ENCODE results near the gene MPL. TPM values are rescaled to one million over a fixed set of nuclear protein-coding genes. Genes with fewer than 3 reads are reported as not detected.

Gene MPL
- total and polyA plus RNA-seq, 10 of the 15 experiments (the other 5 are each of a cell fraction or from before 2014, with no cell fraction given): not detected

GRCh38 chr1:43402089-43402865 is 64.7 kb downstream of the MPL start:
- H3K4me1 ChIP-seq (ENCODE audit: control insufficient read depth, insufficient read depth, low read length): no peaks in the 10 kb centered on the region
- H3K27me3 ChIP-seq (replicated peaks in 1 of 2; ENCODE audit: control insufficient read depth in 2 of 2, insufficient read depth in 2 of 2, low read length in 1 of 2): no peaks in the 10 kb centered on the region
- ChIA-PET CTCF (no interaction called here), RAD21 (ENCODE audit: unreplicated experiment) (no interaction called here), SMC1A (ENCODE audit: uncharacterized antibody, unreplicated experiment) (no interaction called here), POLR2A (no interaction called here)
- BruUV-seq (replicated peaks): no TSS peak
- peaks cover 4 to 20% of the 10 kb centered on the region in 2 experiments for H3K36me3 ChIP-seq (ENCODE audit: control insufficient read depth in 2 of 2, insufficient read depth in 2 of 2, low read length in 1 of 2)
- no peak overlapping the region for H3K4me2 ChIP-seq (ENCODE audit: control insufficient read depth, insufficient read depth)
- H3K4me3 ChIP-seq: no peak overlapping the region
- H3K9ac ChIP-seq (ENCODE audit: control insufficient read depth, insufficient read depth, low read length): no peak overlapping the region
- H3K27ac ChIP-seq (ENCODE audit: control insufficient read depth, insufficient read depth): no peak overlapping the region
- no peaks in the 10 kb centered on the region for H3K9me3 ChIP-seq (replicated peaks; ENCODE audit: control insufficient read depth, insufficient read depth, low read length)
- TF ChIP-seq IKZF2 (IDR thresholded peaks at IDR 0.05): no peak
- no peak for ATAC-seq
- DNase-seq (ENCODE audit: low read depth, low spot score): no peak
- in situ Hi-C loops (cut with MboI): no loop called here
- no peak for FAIRE-seq
- no peaks in the 10 kb centered on the region for H4K20me1 ChIP-seq (ENCODE audit: control insufficient read depth, insufficient read depth)
- intact Hi-C loops (cut with micrococcal nuclease; ENCODE audit: unreplicated experiment): no loop called here
- WGBS (ENCODE audit: insufficient coverage, insufficient replicate concordance, low lambda C conversion rate, missing lambda C conversion rate): 90% methylated on average over 6 of the region's 6 CpGs
- H3K79me2 ChIP-seq (ENCODE audit: control insufficient read depth, insufficient read depth, low read length): no peaks in the 10 kb centered on the region
- H2AFZ ChIP-seq (ENCODE audit: control insufficient read depth, low read depth, low read length): no peak overlapping the region

Small RNAs within 50 kb of the gene (microRNA-seq; reads per million reads assigned to microRNA genes)
- gene MIR6734: not detected

Other genes with a start within 250 kb of the MPL start
Only the 7 nearest of the 11 such genes appear.
- gene TMEM125, start 67.8 kb upstream of the MPL start, total RNA-seq (2014; rRNA removed): not detected in 2 replicates
- gene TMEM125, start 67.8 kb upstream of the MPL start, total RNA-seq (2014; rRNA removed; fragmentation: Illumina TruSeq; extraction: Trizol): not detected in 2 replicates
- 0.28 and 1.1 TPM in 2 replicates for gene TMEM125, start 67.8 kb upstream of the MPL start, total RNA-seq (2021)
- not detected in 2 replicates for gene TMEM125, start 67.8 kb upstream of the MPL start, polyA plus RNA-seq (2011; rRNA removed)
- not detected in 2 replicates for gene TMEM125, start 67.8 kb upstream of the MPL start, polyA plus RNA-seq (2014; fragmentation: Illumina TruSeq; extraction: Trizol)
- not detected for gene TMEM125, start 67.8 kb upstream of the MPL start, polyA plus RNA-seq (2014; fragmentation: Nextera tagmentation; extraction: Ambion mirVana)
- not detected in 2 replicates for gene TMEM125, start 67.8 kb upstream of the MPL start, polyA plus RNA-seq (2014; rRNA removed)
- gene TMEM125, start 67.8 kb upstream of the MPL start, polyA plus RNA-seq (2016; fragmentation: Nextera tagmentation; extraction: Ambion mirVana): not detected
- not detected in 2 replicates for gene C1orf210, start 52.2 kb upstream of the MPL start, total RNA-seq (2014; rRNA removed)
- gene C1orf210, start 52.2 kb upstream of the MPL start, total RNA-seq (2014; rRNA removed; fragmentation: Illumina TruSeq; extraction: Trizol): not detected in 2 replicates
- gene C1orf210, start 52.2 kb upstream of the MPL start, total RNA-seq (2021): not detected in 2 replicates
- 0.07 TPM in 1 of 2 replicates, not detected in the other for gene C1orf210, start 52.2 kb upstream of the MPL start, polyA plus RNA-seq (2011; rRNA removed)
- not detected in 2 replicates for gene C1orf210, start 52.2 kb upstream of the MPL start, polyA plus RNA-seq (2014; fragmentation: Illumina TruSeq; extraction: Trizol)
- gene C1orf210, start 52.2 kb upstream of the MPL start, polyA plus RNA-seq (2014; fragmentation: Nextera tagmentation; extraction: Ambion mirVana): not detected
- not detected in 2 replicates for gene C1orf210, start 52.2 kb upstream of the MPL start, polyA plus RNA-seq (2014; rRNA removed)
- not detected for gene C1orf210, start 52.2 kb upstream of the MPL start, polyA plus RNA-seq (2016; fragmentation: Nextera tagmentation; extraction: Ambion mirVana)
- 1.7 and 2.0 TPM in 2 replicates for gene TIE1, start 36.8 kb upstream of the MPL start, total RNA-seq (2014; rRNA removed)
- gene TIE1, start 36.8 kb upstream of the MPL start, total RNA-seq (2014; rRNA removed; fragmentation: Illumina TruSeq; extraction: Trizol): 0.58 and 0.64 TPM in 2 replicates
- gene TIE1, start 36.8 kb upstream of the MPL start, total RNA-seq (2021): 3.3 and 3.9 TPM in 2 replicates
- gene TIE1, start 36.8 kb upstream of the MPL start, polyA plus RNA-seq (2011; rRNA removed): 1.7 and 3.4 TPM in 2 replicates
- gene TIE1, start 36.8 kb upstream of the MPL start, polyA plus RNA-seq (2014; fragmentation: Illumina TruSeq; extraction: Trizol): 0.43 and 0.62 TPM in 2 replicates
- under 1 TPM; 0.26 to 0.40 TPM for gene TIE1, start 36.8 kb upstream of the MPL start, polyA plus RNA-seq (2014; fragmentation: Nextera tagmentation; extraction: Ambion mirVana)
- 2.5 TPM in 2 replicates for gene TIE1, start 36.8 kb upstream of the MPL start, polyA plus RNA-seq (2014; rRNA removed)
- 1 to 10 TPM; 1.2 to 1.5 TPM for gene TIE1, start 36.8 kb upstream of the MPL start, polyA plus RNA-seq (2016; fragmentation: Nextera tagmentation; extraction: Ambion mirVana)
- 197 and 213 TPM in 2 replicates for gene CDC20, start 21.2 kb downstream of the MPL start, total RNA-seq (2014; rRNA removed)
- 81.5 and 82.0 TPM in 2 replicates for gene CDC20, start 21.2 kb downstream of the MPL start, total RNA-seq (2014; rRNA removed; fragmentation: Illumina TruSeq; extraction: Trizol)
- 192 and 205 TPM in 2 replicates for gene CDC20, start 21.2 kb downstream of the MPL start, total RNA-seq (2021)
- 37.3 and 103 TPM in 2 replicates for gene CDC20, start 21.2 kb downstream of the MPL start, polyA plus RNA-seq (2011; rRNA removed)
- 91.9 and 135 TPM in 2 replicates for gene CDC20, start 21.2 kb downstream of the MPL start, polyA plus RNA-seq (2014; fragmentation: Illumina TruSeq; extraction: Trizol)
- gene CDC20, start 21.2 kb downstream of the MPL start, polyA plus RNA-seq (2014; fragmentation: Nextera tagmentation; extraction: Ambion mirVana): 10 to 100 TPM; 36.3 to 63.1 TPM
- 165 and 225 TPM in 2 replicates for gene CDC20, start 21.2 kb downstream of the MPL start, polyA plus RNA-seq (2014; rRNA removed)
- gene CDC20, start 21.2 kb downstream of the MPL start, polyA plus RNA-seq (2016; fragmentation: Nextera tagmentation; extraction: Ambion mirVana): 100 to 1,000 TPM; 299 to 347 TPM
- 77.4 and 88.2 TPM in 2 replicates for gene ELOVL1, start 30.2 kb downstream of the MPL start, total RNA-seq (2014; rRNA removed)
- 55.4 and 58.5 TPM in 2 replicates for gene ELOVL1, start 30.2 kb downstream of the MPL start, total RNA-seq (2014; rRNA removed; fragmentation: Illumina TruSeq; extraction: Trizol)
- 66.8 and 68.0 TPM in 2 replicates for gene ELOVL1, start 30.2 kb downstream of the MPL start, total RNA-seq (2021)
- 88.7 and 139 TPM in 2 replicates for gene ELOVL1, start 30.2 kb downstream of the MPL start, polyA plus RNA-seq (2011; rRNA removed)
- 102 and 126 TPM in 2 replicates for gene ELOVL1, start 30.2 kb downstream of the MPL start, polyA plus RNA-seq (2014; fragmentation: Illumina TruSeq; extraction: Trizol)
- gene ELOVL1, start 30.2 kb downstream of the MPL start, polyA plus RNA-seq (2014; fragmentation: Nextera tagmentation; extraction: Ambion mirVana): 10 to 100 TPM; 62.7 to 68.4 TPM
- gene ELOVL1, start 30.2 kb downstream of the MPL start, polyA plus RNA-seq (2014; rRNA removed): 91.3 and 97.8 TPM in 2 replicates
- 100 to 1,000 TPM in 1 of 2 experiments, 10 to 100 TPM in 1; 92.6 to 111 TPM for gene ELOVL1, start 30.2 kb downstream of the MPL start, polyA plus RNA-seq (2016; fragmentation: Nextera tagmentation; extraction: Ambion mirVana)
- gene MED8, start 52.0 kb downstream of the MPL start, total RNA-seq (2014; rRNA removed): 39.7 and 42.6 TPM in 2 replicates
- 32.6 and 33.3 TPM in 2 replicates for gene MED8, start 52.0 kb downstream of the MPL start, total RNA-seq (2014; rRNA removed; fragmentation: Illumina TruSeq; extraction: Trizol)
- 37.4 and 39.4 TPM in 2 replicates for gene MED8, start 52.0 kb downstream of the MPL start, total RNA-seq (2021)
- gene MED8, start 52.0 kb downstream of the MPL start, polyA plus RNA-seq (2011; rRNA removed): 16.5 and 20.2 TPM in 2 replicates
- 37.6 and 39.2 TPM in 2 replicates for gene MED8, start 52.0 kb downstream of the MPL start, polyA plus RNA-seq (2014; fragmentation: Illumina TruSeq; extraction: Trizol)
- 10 to 100 TPM; 59.8 to 61.7 TPM for gene MED8, start 52.0 kb downstream of the MPL start, polyA plus RNA-seq (2014; fragmentation: Nextera tagmentation; extraction: Ambion mirVana)
- gene MED8, start 52.0 kb downstream of the MPL start, polyA plus RNA-seq (2014; rRNA removed): 21.9 and 25.4 TPM in 2 replicates
- 10 to 100 TPM; 57.3 to 58.7 TPM for gene MED8, start 52.0 kb downstream of the MPL start, polyA plus RNA-seq (2016; fragmentation: Nextera tagmentation; extraction: Ambion mirVana)
- gene SZT2, start 52.1 kb downstream of the MPL start, total RNA-seq (2014; rRNA removed): 16.5 and 18.0 TPM in 2 replicates
- 12.5 and 12.7 TPM in 2 replicates for gene SZT2, start 52.1 kb downstream of the MPL start, total RNA-seq (2014; rRNA removed; fragmentation: Illumina TruSeq; extraction: Trizol)
- 33.8 and 38.3 TPM in 2 replicates for gene SZT2, start 52.1 kb downstream of the MPL start, total RNA-seq (2021)
- 6.0 and 10.7 TPM in 2 replicates for gene SZT2, start 52.1 kb downstream of the MPL start, polyA plus RNA-seq (2011; rRNA removed)
- gene SZT2, start 52.1 kb downstream of the MPL start, polyA plus RNA-seq (2014; fragmentation: Illumina TruSeq; extraction: Trizol): 11.1 and 16.5 TPM in 2 replicates
- gene SZT2, start 52.1 kb downstream of the MPL start, polyA plus RNA-seq (2014; fragmentation: Nextera tagmentation; extraction: Ambion mirVana): 1 to 10 TPM; 1.4 to 1.9 TPM
- 23.8 and 27.3 TPM in 2 replicates for gene SZT2, start 52.1 kb downstream of the MPL start, polyA plus RNA-seq (2014; rRNA removed)
- 10 to 100 TPM in 1 of 2 experiments, 1 to 10 TPM in 1; 10.0 to 12.6 TPM for gene SZT2, start 52.1 kb downstream of the MPL start, polyA plus RNA-seq (2016; fragmentation: Nextera tagmentation; extraction: Ambion mirVana)

Measured in GM12878 (cell line).